ENCODE measurements around the gene JADE1.

JADE1 gene

DNA sequence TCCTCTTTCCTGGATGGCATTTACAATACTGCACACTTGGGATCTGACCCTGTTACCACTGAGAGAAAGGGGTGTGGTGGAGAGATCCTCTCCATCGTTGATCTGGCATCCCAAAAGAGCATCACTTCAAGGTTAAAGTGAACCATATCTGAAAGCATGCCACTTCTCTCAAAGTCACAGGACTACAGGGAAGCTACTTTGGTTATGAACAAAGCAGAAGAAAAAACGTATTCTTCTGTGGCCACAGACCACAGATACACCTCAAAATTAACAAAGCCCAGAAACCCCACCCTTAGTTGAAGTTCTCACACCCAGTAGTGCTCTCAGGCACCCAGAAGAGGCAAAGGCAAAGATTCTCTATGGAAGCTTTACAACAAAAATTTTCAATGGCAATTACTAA is 108.3 kb downstream of the JADE1 start:
- POLR2A ChIA-PET = no interaction called here
- H3K4me3 ChIP-seq (ENCODE audit: low read depth, low read length) = no peak overlapping the region
- no peaks in the 10 kb centered on the region for H3K9me3 ChIP-seq (ENCODE audit: control insufficient read depth, insufficient read depth, low read depth, low read length)
- H3K27ac ChIP-seq (ENCODE audit: extremely low read depth, low read depth, low read length) = no peak overlapping the region
- H3K4me1 ChIP-seq (ENCODE audit: control insufficient read depth, insufficient read depth, low read length) = no peaks in the 10 kb centered on the region
- H3K36me3 ChIP-seq (ENCODE audit: control insufficient read depth in 2 of 2, insufficient read depth in 1 of 2, low read length in 2 of 2) = no peaks in the 10 kb centered on the region
- TF ChIP-seq OVOL3 (tag by site-specific recombination; IDR thresholded peaks at IDR 0.05) (no peak), ZNF133 (tag by site-specific recombination; IDR thresholded peaks at IDR 0.05) (no peak), ZNF292 (tag by site-specific recombination; IDR thresholded peaks at IDR 0.05; ENCODE audit: borderline replicate concordance, low read depth) (no peak)
- CTCF ChIA-PET = no interaction called here

DNA sequence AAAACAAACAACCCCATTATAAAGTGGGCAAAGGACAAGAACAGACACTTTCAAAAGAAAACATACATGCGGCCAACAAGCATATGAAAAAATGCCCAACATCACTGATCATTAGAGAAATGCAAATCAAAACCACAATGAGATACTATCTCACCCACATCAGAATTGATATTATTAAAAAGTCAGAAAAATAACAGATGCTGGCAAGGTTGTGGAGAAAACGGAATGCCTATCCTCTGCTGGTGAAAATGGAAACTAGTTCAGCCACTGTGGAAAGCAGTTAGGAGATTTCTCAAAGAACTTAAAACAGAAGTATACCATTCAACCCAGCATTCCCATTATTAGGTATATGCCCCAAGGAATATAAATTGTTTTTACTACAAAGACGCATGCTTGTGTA is 112.5 kb downstream of the JADE1 start:
- ChIA-PET CTCF (no interaction called here), POLR2A (no interaction called here)
- no peak overlapping the region for H3K4me3 ChIP-seq (ENCODE audit: low read depth, low read length)

More for the DNA sequence above, 112.5 kb downstream of the JADE1 start:
- H3K9me3 ChIP-seq (ENCODE audit: control insufficient read depth, insufficient read depth, low read depth, low read length) = no peaks in the 10 kb centered on the region
- H3K36me3 ChIP-seq (ENCODE audit: control insufficient read depth in 2 of 2, insufficient read depth in 1 of 2, low read length in 2 of 2) = no peaks in the 10 kb centered on the region
- no peaks in the 10 kb centered on the region for H3K4me1 ChIP-seq (ENCODE audit: control insufficient read depth, insufficient read depth, low read length)
- no peak overlapping the region for H3K27ac ChIP-seq (ENCODE audit: extremely low read depth, low read depth, low read length)
- TF ChIP-seq, protein P1, sequence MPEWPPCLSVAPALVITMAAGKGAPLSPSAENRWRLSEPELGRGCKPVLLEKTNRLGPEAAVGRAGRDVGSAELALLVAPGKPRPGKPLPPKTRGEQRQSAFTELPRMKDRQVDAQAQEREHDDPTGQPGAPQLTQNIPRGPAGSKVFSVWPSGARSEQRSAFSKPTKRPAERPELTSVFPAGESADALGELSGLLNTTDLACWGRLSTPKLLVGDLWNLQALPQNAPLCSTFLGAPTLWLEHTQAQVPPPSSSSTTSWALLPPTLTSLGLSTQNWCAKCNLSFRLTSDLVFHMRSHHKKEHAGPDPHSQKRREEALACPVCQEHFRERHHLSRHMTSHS (tag by site-specific recombination; IDR thresholded peaks at IDR 0.05) = no peak
- TF ChIP-seq ZNF239 (tag by site-specific recombination; IDR thresholded peaks at IDR 0.05) (no peak), GLIS1 (tag by site-specific recombination; IDR thresholded peaks at IDR 0.05) (no peak), BCL11A (tag by site-specific recombination; IDR thresholded peaks at IDR 0.05; ENCODE audit: low read depth) (no peak), KLF10 (tag by site-specific recombination; IDR thresholded peaks at IDR 0.05) (no peak), KLF9 (tag by site-specific recombination; IDR thresholded peaks at IDR 0.05; ENCODE audit: low read depth) (no peak), SCRT2 (tag by site-specific recombination; IDR thresholded peaks at IDR 0.05) (no peak), ZNF132 (tag by site-specific recombination; IDR thresholded peaks at IDR 0.05; ENCODE audit: borderline replicate concordance) (no peak), YY2 (tag by site-specific recombination; IDR thresholded peaks at IDR 0.05) (no peak), KLF8 (tag by site-specific recombination; IDR thresholded peaks at IDR 0.05) (no peak), ZIC2 (tag by site-specific recombination; IDR thresholded peaks at IDR 0.05) (no peak), ZNF169 (tag by site-specific recombination; IDR thresholded peaks at IDR 0.05) (no peak), ZFP37 (tag by site-specific recombination; IDR thresholded peaks at IDR 0.05) (no peak), ZNF2 (tag by site-specific recombination; IDR thresholded peaks at IDR 0.05) (no peak), ZNF571 (tag by site-specific recombination; IDR thresholded peaks at IDR 0.05) (no peak), ZSCAN16 (tag by site-specific recombination; IDR thresholded peaks at IDR 0.05) (no peak)
- TF ChIP-seq, protein P2, sequence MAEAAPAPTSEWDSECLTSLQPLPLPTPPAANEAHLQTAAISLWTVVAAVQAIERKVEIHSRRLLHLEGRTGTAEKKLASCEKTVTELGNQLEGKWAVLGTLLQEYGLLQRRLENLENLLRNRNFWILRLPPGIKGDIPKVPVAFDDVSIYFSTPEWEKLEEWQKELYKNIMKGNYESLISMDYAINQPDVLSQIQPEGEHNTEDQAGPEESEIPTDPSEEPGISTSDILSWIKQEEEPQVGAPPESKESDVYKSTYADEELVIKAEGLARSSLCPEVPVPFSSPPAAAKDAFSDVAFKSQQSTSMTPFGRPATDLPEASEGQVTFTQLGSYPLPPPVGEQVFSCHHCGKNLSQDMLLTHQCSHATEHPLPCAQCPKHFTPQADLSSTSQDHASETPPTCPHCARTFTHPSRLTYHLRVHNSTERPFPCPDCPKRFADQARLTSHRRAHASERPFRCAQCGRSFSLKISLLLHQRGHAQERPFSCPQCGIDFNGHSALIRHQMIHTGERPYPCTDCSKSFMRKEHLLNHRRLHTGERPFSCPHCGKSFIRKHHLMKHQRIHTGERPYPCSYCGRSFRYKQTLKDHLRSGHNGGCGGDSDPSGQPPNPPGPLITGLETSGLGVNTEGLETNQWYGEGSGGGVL (tag by site-specific recombination; IDR thresholded peaks at IDR 0.05) = no peak
- TF ChIP-seq, protein P3, sequence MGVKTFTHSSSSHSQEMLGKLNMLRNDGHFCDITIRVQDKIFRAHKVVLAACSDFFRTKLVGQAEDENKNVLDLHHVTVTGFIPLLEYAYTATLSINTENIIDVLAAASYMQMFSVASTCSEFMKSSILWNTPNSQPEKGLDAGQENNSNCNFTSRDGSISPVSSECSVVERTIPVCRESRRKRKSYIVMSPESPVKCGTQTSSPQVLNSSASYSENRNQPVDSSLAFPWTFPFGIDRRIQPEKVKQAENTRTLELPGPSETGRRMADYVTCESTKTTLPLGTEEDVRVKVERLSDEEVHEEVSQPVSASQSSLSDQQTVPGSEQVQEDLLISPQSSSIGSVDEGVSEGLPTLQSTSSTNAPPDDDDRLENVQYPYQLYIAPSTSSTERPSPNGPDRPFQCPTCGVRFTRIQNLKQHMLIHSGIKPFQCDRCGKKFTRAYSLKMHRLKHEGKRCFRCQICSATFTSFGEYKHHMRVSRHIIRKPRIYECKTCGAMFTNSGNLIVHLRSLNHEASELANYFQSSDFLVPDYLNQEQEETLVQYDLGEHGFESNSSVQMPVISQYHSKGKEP (tag by site-specific recombination; IDR thresholded peaks at IDR 0.05) = no peak
- TF ChIP-seq, protein P4, sequence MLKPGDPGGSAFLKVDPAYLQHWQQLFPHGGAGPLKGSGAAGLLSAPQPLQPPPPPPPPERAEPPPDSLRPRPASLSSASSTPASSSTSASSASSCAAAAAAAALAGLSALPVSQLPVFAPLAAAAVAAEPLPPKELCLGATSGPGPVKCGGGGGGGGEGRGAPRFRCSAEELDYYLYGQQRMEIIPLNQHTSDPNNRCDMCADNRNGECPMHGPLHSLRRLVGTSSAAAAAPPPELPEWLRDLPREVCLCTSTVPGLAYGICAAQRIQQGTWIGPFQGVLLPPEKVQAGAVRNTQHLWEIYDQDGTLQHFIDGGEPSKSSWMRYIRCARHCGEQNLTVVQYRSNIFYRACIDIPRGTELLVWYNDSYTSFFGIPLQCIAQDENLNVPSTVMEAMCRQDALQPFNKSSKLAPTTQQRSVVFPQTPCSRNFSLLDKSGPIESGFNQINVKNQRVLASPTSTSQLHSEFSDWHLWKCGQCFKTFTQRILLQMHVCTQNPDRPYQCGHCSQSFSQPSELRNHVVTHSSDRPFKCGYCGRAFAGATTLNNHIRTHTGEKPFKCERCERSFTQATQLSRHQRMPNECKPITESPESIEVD (tag by site-specific recombination; IDR thresholded peaks at IDR 0.05) = no peak

Data from HEK293 (cell line).